Ovary (tissue), 9 donors: ENCODE results near the gene CXCL14. TPM values are rescaled to one million over a fixed set of nuclear protein-coding genes. Genes with fewer than 3 reads are reported as not detected.
"Not testable (repeated sequence)": the region's sequence is repeated elsewhere in the genome, so short reads cannot be mapped to it uniquely, and the experiment has no call there.

Experiments used
- DNase-seq, 5 donors: peaks; one replicate each; pipeline ENCODE4 v3.0.0-alpha.2; 2019 to 2020
- H3K27ac ChIP-seq, 2 donors: fragments of 200-600 bp; one replicate each; pipeline versions ENCODE4 v1.5.1 to v1.8.0; 2019 to 2022
- H3K27me3 ChIP-seq: fragments of 200-600 bp; one replicate; pipeline ENCODE4 v1.8.0; 2022
- H3K36me3 ChIP-seq: fragments of 200-600 bp; sonication (generic); one replicate; pipeline ENCODE4 v1.5.1; 2019
- H3K4me1 ChIP-seq: one replicate; pipeline ENCODE4 v1.8.1; 2013; ENCODE audit warnings: mild to moderate bottlenecking, moderate library complexity; ENCODE audit not compliant: insufficient read depth
- H3K4me3 ChIP-seq: fragments of 200-600 bp; sonication (generic); one replicate; pipeline ENCODE4 v1.5.1; 2017
- H3K9me3 ChIP-seq, 2 donors: fragments of 200-600 bp in 1 of 2; sonication (generic) in 1 of 2; one replicate each; pipeline versions ENCODE4 v1.5.1 to v1.8.1; 2013 to 2019; ENCODE audit warnings: mild to moderate bottlenecking in 1 of 2, moderate library complexity in 1 of 2
- CTCF ChIP-seq, 3 donors: fragments of 450-650 bp in 2 of 3; fragments of 200-600 bp in 1 of 3; IDR thresholded peaks; one replicate each; pipeline versions ENCODE4 v1.5.1 to v1.8.0; 2016 to 2022; ENCODE audit warnings: antibody characterized with exemption in 3 of 3, mild to moderate bottlenecking in 1 of 3
- EP300 ChIP-seq: sonication (generic); formaldehyde crosslinking; IDR thresholded peaks from one replicate; pipeline ENCODE4 v1.6.1; 2017; ENCODE audit warnings: antibody characterized with exemption
- POLR2A ChIP-seq: fragments of 450-650 bp; IDR thresholded peaks from one replicate; pipeline ENCODE4 v1.6.1; 2017; ENCODE audit warnings: antibody characterized with exemption, mild to moderate bottlenecking, moderate library complexity
- WGBS, 3 donors: extraction: QIAGEN DNeasy Blood & Tissue Kit in 1 of 3; methylation state at CpG; one replicate each; pipeline versions ENCODE4 v1.1.5 to v1.1.7; 2013 to 2017; 5-methylcytosine and 5-hydroxymethylcytosine counted together
- intact Hi-C, 4 donors: fragments of 100-400 bp; cut with DNase I; formaldehyde crosslinking; loops; one replicate each; pipeline versions ENCODE4 v1.11.0 to v1.15.1; 2022 to 2023
- polyA plus RNA-seq, 2 donors: library from polyadenylated mRNA; stranded (reverse); fragments of 200-250 nt in 1 of 2; fragments of 350-450 nt in 1 of 2; fragmentation: Illumina TruSeq in 1 of 2; extraction: RNeasy Lipid Tissue Mini Kit (QIAGEN cat#74804) in 1 of 2; gene quantifications; one replicate each; pipeline ENCODE4 v1.2.3, GENCODE V29; 2013 to 2014
- total RNA-seq, 7 donors: library from RNA; depleted of rRNA in 2 of 7; stranded (reverse); fragments of >200 nt in 2 of 7; fragmentation: NEBNext Ultra II Directional in 3 of 7; extraction: Animal tissue kit (Norgen Biotek cat#: 25700) in 3 of 7; gene quantifications; one replicate each; pipeline versions ENCODE4 v1.1.0 to v1.2.4, GENCODE V29; 2016 to 2023
- donor health status: DM: no; HTN: no; CAD: no; lungs with moderate emphysema.
- donor health status: DM: no; HTN: no; CAD: no.
- donor health status: Bipolar disorder and iron deficiency.
- donor health status: DM: yes; HTN: yes; CAD: no.
- donor health status: DM: no; HTN: no; CAD: no.
- donor health status: DM: yes; HTN: yes; CAD: no.

Gene CXCL14
- total and polyA plus RNA-seq, 9 donors: 0.10 to 23.3 (median 2.8) TPM

GRCh38 chr5:135535420-135535819 is 43.4 kb downstream of the CXCL14 start:
- H3K9me3 ChIP-seq: peaks cover 0 to 3% of the 10 kb centered on the region in 2 donors
- no peaks in the 10 kb centered on the region for H3K36me3 ChIP-seq
- 0 to 1% (median 1%) methylated on average over 14 to 44 of the region's 44 CpGs for WGBS, 3 donors
- H3K27me3 ChIP-seq: peaks cover 2% of the 10 kb centered on the region
- H3K4me1 ChIP-seq: no peaks in the 10 kb centered on the region
- no peak for TF ChIP-seq EP300
- TF ChIP-seq POLR2A: no peak
- TF ChIP-seq CTCF (IDR thresholded peaks at IDR 0.05): no peak
- intact Hi-C loops: no loop called here
- no peak overlapping the region for H3K27ac ChIP-seq
- no peak for DNase-seq
- no peak overlapping the region for H3K4me3 ChIP-seq

- peaks cover 2% of the 10 kb centered on the region for H3K27me3 ChIP-seq
- no peaks in the 10 kb centered on the region for H3K36me3 ChIP-seq
- intact Hi-C loops: no loop called here
- H3K9me3 ChIP-seq: peaks cover 0 to 3% of the 10 kb centered on the region in 2 donors
- 2 to 3% (median 2%) methylated on average over 45 to 61 of the region's 61 CpGs for WGBS, 3 donors
- DNase-seq: no peak
- H3K4me3 ChIP-seq: no peak overlapping the region
- H3K27ac ChIP-seq: no peak overlapping the region
- TF ChIP-seq EP300: no peak
- no peak for TF ChIP-seq POLR2A
- TF ChIP-seq CTCF (IDR thresholded peaks at IDR 0.05): no peak
- no peaks in the 10 kb centered on the region for H3K4me1 ChIP-seq
These were observed 44.0 kb downstream of the CXCL14 start for GRCh38 chr5:135534609-135535419.

GRCh38 chr5:135533794-135534193 is 45.0 kb downstream of the CXCL14 start:
- no peak for DNase-seq
- WGBS, 3 donors: 26 to 40% (median 31%) methylated on average over 3 of the region's 3 CpGs
- peaks cover 0 to 3% of the 10 kb centered on the region in 2 donors for H3K9me3 ChIP-seq
- no peak overlapping the region for H3K27ac ChIP-seq
- H3K4me1 ChIP-seq: no peaks in the 10 kb centered on the region
- H3K36me3 ChIP-seq: no peaks in the 10 kb centered on the region
- intact Hi-C loops: no loop called here
- no peak overlapping the region for H3K4me3 ChIP-seq
- TF ChIP-seq CTCF (IDR thresholded peaks at IDR 0.05): no peak
- no peak for TF ChIP-seq POLR2A
- no peak for TF ChIP-seq EP300
- peaks cover 2% of the 10 kb centered on the region for H3K27me3 ChIP-seq

- H3K4me3 ChIP-seq: no peak overlapping the region
- H3K9me3 ChIP-seq: peaks cover 0 to 3% of the 10 kb centered on the region in 2 donors
- 29 to 47% (median 41%) methylated on average over 3 of the region's 3 CpGs for WGBS, 3 donors
- H3K27me3 ChIP-seq: peaks cover 2% of the 10 kb centered on the region
- DNase-seq: no peak
- H3K36me3 ChIP-seq: no peaks in the 10 kb centered on the region
- TF ChIP-seq POLR2A (no peak), EP300 (no peak), CTCF (IDR thresholded peaks at IDR 0.05) (no peak)
- H3K27ac ChIP-seq: no peak overlapping the region
- intact Hi-C loops: no loop called here
- H3K4me1 ChIP-seq: no peaks in the 10 kb centered on the region
These were observed 45.5 kb downstream of the CXCL14 start for GRCh38 chr5:135533334-135533733.

- H3K4me3 ChIP-seq, intact Hi-C loops, H3K27ac ChIP-seq, H3K36me3 ChIP-seq, H3K9me3 ChIP-seq, H3K27me3 ChIP-seq, H3K4me1 ChIP-seq, DNase-seq: not testable (repeated sequence)
- 55 to 68% (median 61%) methylated on average over 5 of the region's 5 CpGs for WGBS, 3 donors
These were observed 49.2 kb downstream of the CXCL14 start for GRCh38 chr5:135529576-135529975.
